Peyer's patch (tissue), 4 donors: ENCODE measurements around the gene PRPF18.

ENCODE experiments used
- POLR2A ChIP-seq, 2 donors: fragments of 450-650 bp; IDR thresholded peaks; one replicate each; pipeline ENCODE4 v1.5.1; 2017; ENCODE audit warnings: antibody characterized with exemption in 2 of 2, mild to moderate bottlenecking in 2 of 2, moderate library complexity in 2 of 2
- TF ChIP-seq, protein P1 (sequence below), 6 experiments: fragments of 450-650 bp in 4 of 6; fragments of 200-600 bp in 2 of 6; sonication (generic) in 1 of 6; IDR thresholded peaks; one replicate each; pipeline ENCODE4 v1.5.1; 2017 to 2019; ENCODE audit warnings: antibody characterized with exemption in 6 of 6, mild to moderate bottlenecking in 3 of 6, moderate library complexity in 1 of 6

GRCh38 chr10:13604357-13605040, 17.7 kb downstream of the PRPF18 start:
- TF ChIP-seq, protein P1, sequence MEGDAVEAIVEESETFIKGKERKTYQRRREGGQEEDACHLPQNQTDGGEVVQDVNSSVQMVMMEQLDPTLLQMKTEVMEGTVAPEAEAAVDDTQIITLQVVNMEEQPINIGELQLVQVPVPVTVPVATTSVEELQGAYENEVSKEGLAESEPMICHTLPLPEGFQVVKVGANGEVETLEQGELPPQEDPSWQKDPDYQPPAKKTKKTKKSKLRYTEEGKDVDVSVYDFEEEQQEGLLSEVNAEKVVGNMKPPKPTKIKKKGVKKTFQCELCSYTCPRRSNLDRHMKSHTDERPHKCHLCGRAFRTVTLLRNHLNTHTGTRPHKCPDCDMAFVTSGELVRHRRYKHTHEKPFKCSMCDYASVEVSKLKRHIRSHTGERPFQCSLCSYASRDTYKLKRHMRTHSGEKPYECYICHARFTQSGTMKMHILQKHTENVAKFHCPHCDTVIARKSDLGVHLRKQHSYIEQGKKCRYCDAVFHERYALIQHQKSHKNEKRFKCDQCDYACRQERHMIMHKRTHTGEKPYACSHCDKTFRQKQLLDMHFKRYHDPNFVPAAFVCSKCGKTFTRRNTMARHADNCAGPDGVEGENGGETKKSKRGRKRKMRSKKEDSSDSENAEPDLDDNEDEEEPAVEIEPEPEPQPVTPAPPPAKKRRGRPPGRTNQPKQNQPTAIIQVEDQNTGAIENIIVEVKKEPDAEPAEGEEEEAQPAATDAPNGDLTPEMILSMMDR (IDR thresholded peaks at IDR 0.05), result no peak
- TF ChIP-seq POLR2A (IDR thresholded peaks at IDR 0.05), result no peak
